ENCODE data around the gene KLK3.
A peak's percentile ranks its signal among the peaks of the same experiment; 100 is the strongest.
"Not testable (repeated sequence)": the region's sequence is repeated elsewhere in the genome, so short reads cannot be mapped to it uniquely, and the experiment has no call there.

The KLK3 gene

GRCh38 chr19:50870417-50871089 lies 15.8 kb downstream of the KLK3 start:
- peak in 1 of 2 experiments; percentile 5 for DNase-seq

GRCh38 chr19:50873056-50873455 lies 18.3 kb downstream of the KLK3 start, which contains the start of gene KLK2:
TSS of gene KLK2 (plus strand) at chr19:50873439. CDS start at chr19:50873474, 35 bp downstream.
- DNase-seq = no peak

GRCh38 chr19:50874211-50874610 lies 19.5 kb downstream of the KLK3 start:
- no peak for DNase-seq

- no peak for DNase-seq
Measured at GRCh38 chr19:50875795-50876422, 21.2 kb downstream of the KLK3 start.

- no peak for DNase-seq
Measured at GRCh38 chr19:50876456-50876855, 21.7 kb downstream of the KLK3 start.

- no peak for DNase-seq
Measured at GRCh38 chr19:50877338-50877737, 22.6 kb downstream of the KLK3 start.

- DNase-seq = no peak
Measured at GRCh38 chr19:50878851-50879250, 24.1 kb downstream of the KLK3 start.

- DNase-seq = no peak
Measured at GRCh38 chr19:50880241-50880640, 25.5 kb downstream of the KLK3 start.

GRCh38 chr19:50882188-50882587 lies 27.5 kb downstream of the KLK3 start:
- DNase-seq = no peak

- no peak for DNase-seq
Measured at GRCh38 chr19:50889638-50890037, 34.9 kb downstream of the KLK3 start.

GRCh38 chr19:50890422-50891252 lies 35.9 kb downstream of the KLK3 start:
- no peak for DNase-seq

- DNase-seq = no peak
Measured at GRCh38 chr19:50891253-50891625, 36.5 kb downstream of the KLK3 start.

- DNase-seq = no peak
Measured at GRCh38 chr19:50893047-50893736, 38.5 kb downstream of the KLK3 start.

GRCh38 chr19:50894478-50895356 lies 40.0 kb downstream of the KLK3 start:
- DNase-seq = no peak

GRCh38 chr19:50896089-50896590 lies 41.4 kb downstream of the KLK3 start:
- not testable (repeated sequence) for DNase-seq

GRCh38 chr19:50896591-50897190 lies 42.0 kb downstream of the KLK3 start:
- no peak for DNase-seq

GRCh38 chr19:50897191-50897607 lies 42.5 kb downstream of the KLK3 start:
- no peak for DNase-seq

- no peak for DNase-seq
Measured at GRCh38 chr19:50897612-50898011, 42.9 kb downstream of the KLK3 start.

GRCh38 chr19:50898018-50898417 lies 43.3 kb downstream of the KLK3 start:
- DNase-seq = no peak

GRCh38 chr19:50899569-50899968 lies 44.9 kb downstream of the KLK3 start:
- DNase-seq = no peak

GRCh38 chr19:50902640-50903039 lies 47.9 kb downstream of the KLK3 start:
- no peak for DNase-seq

Measured in stimulated activated CD4-positive, alpha-beta T cell treated with anti-CD3 and anti-CD28 coated beads, Interleukin-4, amount 100 ng/mL, for 4 hours (primary cell).